DMS114 treated with DMSO at 0.1 percent for 48 hours (cell line): ENCODE measurements around the gene PPP2R2B.
"Not testable (repeated sequence)": the region's sequence is repeated elsewhere in the genome, so short reads cannot be mapped to it uniquely, and the experiment has no call there.

Experiments used
- DNase-seq: peaks from one replicate; lab custom pipeline; 2025; ENCODE audit not compliant: unreplicated experiment; lab: John Stamatoyannopoulos, UW

Gene PPP2R2B

GRCh38 chr5:146562461-146562860 is 316.1 kb downstream of the PPP2R2B start:
- DNase-seq, result no peak

GRCh38 chr5:146561711-146562110 is 316.8 kb downstream of the PPP2R2B start:
- DNase-seq, result no peak

- DNase-seq, result no peak
Measured at GRCh38 chr5:146560205-146560812, 318.2 kb downstream of the PPP2R2B start.

GRCh38 chr5:146556884-146557283 is 321.7 kb downstream of the PPP2R2B start:
- not testable (repeated sequence) for DNase-seq

- no peak for DNase-seq
Measured at GRCh38 chr5:146553446-146553845, 325.1 kb downstream of the PPP2R2B start.

GRCh38 chr5:146549615-146550014 is 328.9 kb downstream of the PPP2R2B start:
- DNase-seq, result no peak

- DNase-seq, result no peak
Measured at GRCh38 chr5:146548781-146549449, 329.6 kb downstream of the PPP2R2B start.

- DNase-seq, result no peak
Measured at GRCh38 chr5:146544232-146544631, 334.3 kb downstream of the PPP2R2B start.

- DNase-seq, result peak; percentile 67
Measured at GRCh38 chr5:146541958-146542849, 336.4 kb downstream of the PPP2R2B start.

GRCh38 chr5:146540414-146540813 is 338.1 kb downstream of the PPP2R2B start:
- no peak for DNase-seq

GRCh38 chr5:146539973-146540372 is 338.6 kb downstream of the PPP2R2B start:
- no peak for DNase-seq

- DNase-seq, result no peak
Measured at GRCh38 chr5:146538432-146538831, 340.1 kb downstream of the PPP2R2B start.

GRCh38 chr5:146533882-146534281 is 344.7 kb downstream of the PPP2R2B start:
- DNase-seq, result no peak

GRCh38 chr5:146533260-146533857 is 345.2 kb downstream of the PPP2R2B start:
- DNase-seq, result peak; percentile 33
